Stimulated activated CD8-positive, alpha-beta memory T cell treated with anti-CD3 and anti-CD28 coated beads, Interleukin-15, amount 100 ng/mL, for 1 hour (primary cell): ENCODE data around the gene PIGB.
"Not testable (repeated sequence)": the region's sequence is repeated elsewhere in the genome, so short reads cannot be mapped to it uniquely, and the experiment has no call there.

Source experiments
- DNase-seq: peaks from one replicate; pipeline ENCODE4 v3.0.0-alpha.2; 2020; ENCODE audit warnings: low read depth

PIGB gene

GRCh38 chr15:55383687-55384086 is 64.7 kb downstream of the PIGB start:
- DNase-seq = no peak

- DNase-seq = no peak
These were observed 68.0 kb downstream of the PIGB start for GRCh38 chr15:55387027-55387426.

- DNase-seq = no peak
These were observed 70.2 kb downstream of the PIGB start for GRCh38 chr15:55389264-55389607.

GRCh38 chr15:55394694-55395093 is 75.7 kb downstream of the PIGB start:
- no peak for DNase-seq

GRCh38 chr15:55398243-55398642 is 79.2 kb downstream of the PIGB start:
- no peak for DNase-seq

GRCh38 chr15:55400050-55400449 is 81.0 kb downstream of the PIGB start:
- DNase-seq = not testable (repeated sequence)

- DNase-seq = no peak
These were observed 82.8 kb downstream of the PIGB start for GRCh38 chr15:55401786-55402246.

GRCh38 chr15:55402707-55403106 is 83.7 kb downstream of the PIGB start:
- DNase-seq = no peak

GRCh38 chr15:55403531-55403930 is 84.5 kb downstream of the PIGB start:
- DNase-seq = no peak
